ENCODE results near the gene CAMK2D. TPM values are rescaled to one million over a fixed set of nuclear protein-coding genes. Genes with fewer than 3 reads are reported as not detected.

The CAMK2D gene
- total and polyA plus RNA-seq, 8 donors: 8.8 to 155 (median 64.5) TPM

- intact Hi-C loops (cut with DNase I; ENCODE audit: low total_unique reads): no loop called here
- Histone ChIP-seq H3K4me1 (peaks cover 0 to 52% (median 7%) of the 10 kb centered on the region in 4 donors), H3K27me3 (no peaks in the 10 kb centered on the region), H3K9me3 (no peaks in the 10 kb centered on the region), H3K27ac (no peak overlapping the region), H3K4me3 (no peak overlapping the region), H3K36me3 (no peaks in the 10 kb centered on the region)
- WGBS, 5 donors: 79 to 93% (median 90%) methylated on average over 6 of the region's 6 CpGs
- DNase-seq: no peak
- TF ChIP-seq EP300 (IDR thresholded peaks at IDR 0.05): no peak
These were observed 17.8 kb downstream of the CAMK2D start for GRCh38 chr4:113743690-113744089.

- Histone ChIP-seq H3K27me3 (no peaks in the 10 kb centered on the region), H3K4me1 (peaks cover 0 to 58% (median 7%) of the 10 kb centered on the region in 4 donors), H3K27ac (no peak overlapping the region), H3K9me3 (no peaks in the 10 kb centered on the region), H3K36me3 (no peaks in the 10 kb centered on the region), H3K4me3 (no peak overlapping the region)
- no peak for DNase-seq
- intact Hi-C loops (cut with DNase I; ENCODE audit: low total_unique reads): no loop called here
- TF ChIP-seq EP300 (IDR thresholded peaks at IDR 0.05) (no peak), POLR2AphosphoS5 (IDR thresholded peaks at IDR 0.05) (no peak), CTCF (IDR thresholded peaks at IDR 0.05) (no peak), POLR2A (IDR thresholded peaks at IDR 0.05) (no peak)
- 89 to 98% (median 92%) methylated on average over 2 of the region's 2 CpGs for WGBS, 5 donors
These were observed 18.9 kb downstream of the CAMK2D start for GRCh38 chr4:113742643-113743042.

GRCh38 chr4:113741956-113742355 is 19.6 kb downstream of the CAMK2D start:
- peaks cover 0 to 58% (median 7%) of the 10 kb centered on the region in 4 donors for H3K4me1 ChIP-seq
- no peaks in the 10 kb centered on the region for H3K27me3 ChIP-seq
- no peak overlapping the region for H3K27ac ChIP-seq
- no peak for DNase-seq
- no peak overlapping the region for H3K4me3 ChIP-seq
- TF ChIP-seq CTCF (IDR thresholded peaks at IDR 0.05) (no peak), POLR2A (IDR thresholded peaks at IDR 0.05) (no peak), POLR2AphosphoS5 (IDR thresholded peaks at IDR 0.05) (no peak), EP300 (IDR thresholded peaks at IDR 0.05) (no peak)
- no peaks in the 10 kb centered on the region for H3K36me3 ChIP-seq
- no peaks in the 10 kb centered on the region for H3K9me3 ChIP-seq
- intact Hi-C loops (cut with DNase I; ENCODE audit: low total_unique reads): no loop called here

GRCh38 chr4:113740857-113741379 is 20.6 kb downstream of the CAMK2D start:
- peaks cover 0 to 58% (median 7%) of the 10 kb centered on the region in 4 donors for H3K4me1 ChIP-seq
- H3K27me3 ChIP-seq: no peaks in the 10 kb centered on the region
- H3K4me3 ChIP-seq: no peak overlapping the region
- H3K9me3 ChIP-seq: no peaks in the 10 kb centered on the region
- no peak overlapping the region for H3K27ac ChIP-seq
- TF ChIP-seq POLR2A (IDR thresholded peaks at IDR 0.05) (no peak), EP300 (IDR thresholded peaks at IDR 0.05) (no peak), CTCF (IDR thresholded peaks at IDR 0.05) (no peak), POLR2AphosphoS5 (IDR thresholded peaks at IDR 0.05) (no peak)
- H3K36me3 ChIP-seq: no peaks in the 10 kb centered on the region
- 83 to 94% (median 90%) methylated on average over 2 of the region's 2 CpGs for WGBS, 5 donors
- intact Hi-C loops (cut with DNase I; ENCODE audit: low total_unique reads): no loop called here
- DNase-seq: no peak

GRCh38 chr4:113739197-113739596 is 22.3 kb downstream of the CAMK2D start:
- no peaks in the 10 kb centered on the region for H3K9me3 ChIP-seq
- intact Hi-C loops (cut with DNase I; ENCODE audit: low total_unique reads): no loop called here
- no peak overlapping the region for H3K27ac ChIP-seq
- no peak for DNase-seq
- H3K4me3 ChIP-seq: no peak overlapping the region
- no peaks in the 10 kb centered on the region for H3K36me3 ChIP-seq
- TF ChIP-seq CTCF (IDR thresholded peaks at IDR 0.05) (no peak), POLR2AphosphoS5 (IDR thresholded peaks at IDR 0.05) (no peak), EP300 (IDR thresholded peaks at IDR 0.05) (no peak), POLR2A (IDR thresholded peaks at IDR 0.05) (no peak)
- no peaks in the 10 kb centered on the region for H3K27me3 ChIP-seq
- peaks cover 0 to 46% (median 8%) of the 10 kb centered on the region in 4 donors for H3K4me1 ChIP-seq

All from stomach (tissue), 9 donors.